ENCODE measurements around the gene ISG20L2.
A peak's percentile ranks its signal among the peaks of the same experiment; 100 is the strongest.

ISG20L2 gene

DNA sequence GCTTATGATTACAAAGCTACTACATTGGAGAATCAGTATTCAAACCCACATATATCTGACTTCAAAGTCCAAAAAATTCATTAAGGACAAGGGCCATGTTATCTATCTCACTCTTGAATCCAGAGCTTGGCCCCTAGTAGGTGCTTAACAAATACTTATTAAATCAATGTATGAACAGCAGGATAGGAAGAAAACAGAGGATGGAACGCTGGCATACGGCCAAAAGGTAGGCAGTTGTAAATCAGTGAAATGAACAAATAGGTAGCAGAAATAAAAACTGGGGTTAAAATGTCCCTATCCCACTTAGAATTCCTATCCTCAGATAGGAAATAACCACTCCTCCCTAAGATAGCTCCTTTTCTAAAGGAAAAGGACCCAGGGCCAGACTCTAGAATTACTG lies 10.3 kb upstream of the ISG20L2 start:
- TF ChIP-seq, protein P1, sequence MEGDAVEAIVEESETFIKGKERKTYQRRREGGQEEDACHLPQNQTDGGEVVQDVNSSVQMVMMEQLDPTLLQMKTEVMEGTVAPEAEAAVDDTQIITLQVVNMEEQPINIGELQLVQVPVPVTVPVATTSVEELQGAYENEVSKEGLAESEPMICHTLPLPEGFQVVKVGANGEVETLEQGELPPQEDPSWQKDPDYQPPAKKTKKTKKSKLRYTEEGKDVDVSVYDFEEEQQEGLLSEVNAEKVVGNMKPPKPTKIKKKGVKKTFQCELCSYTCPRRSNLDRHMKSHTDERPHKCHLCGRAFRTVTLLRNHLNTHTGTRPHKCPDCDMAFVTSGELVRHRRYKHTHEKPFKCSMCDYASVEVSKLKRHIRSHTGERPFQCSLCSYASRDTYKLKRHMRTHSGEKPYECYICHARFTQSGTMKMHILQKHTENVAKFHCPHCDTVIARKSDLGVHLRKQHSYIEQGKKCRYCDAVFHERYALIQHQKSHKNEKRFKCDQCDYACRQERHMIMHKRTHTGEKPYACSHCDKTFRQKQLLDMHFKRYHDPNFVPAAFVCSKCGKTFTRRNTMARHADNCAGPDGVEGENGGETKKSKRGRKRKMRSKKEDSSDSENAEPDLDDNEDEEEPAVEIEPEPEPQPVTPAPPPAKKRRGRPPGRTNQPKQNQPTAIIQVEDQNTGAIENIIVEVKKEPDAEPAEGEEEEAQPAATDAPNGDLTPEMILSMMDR (IDR thresholded peaks at IDR 0.05; ENCODE audit: borderline replicate concordance, insufficient read depth, low read depth, low read length): no peak
- no peak overlapping the region for H3K4me3 ChIP-seq (ENCODE audit: low read depth, low read length)

- TF ChIP-seq, protein P1 (IDR thresholded peaks at IDR 0.05; ENCODE audit: borderline replicate concordance, insufficient read depth, low read depth, low read length): no peak
- H3K4me3 ChIP-seq (ENCODE audit: low read depth, low read length): no peak overlapping the region
These were observed 9.8 kb upstream of the ISG20L2 start for GRCh38 chr1:156738407-156738806.

DNA sequence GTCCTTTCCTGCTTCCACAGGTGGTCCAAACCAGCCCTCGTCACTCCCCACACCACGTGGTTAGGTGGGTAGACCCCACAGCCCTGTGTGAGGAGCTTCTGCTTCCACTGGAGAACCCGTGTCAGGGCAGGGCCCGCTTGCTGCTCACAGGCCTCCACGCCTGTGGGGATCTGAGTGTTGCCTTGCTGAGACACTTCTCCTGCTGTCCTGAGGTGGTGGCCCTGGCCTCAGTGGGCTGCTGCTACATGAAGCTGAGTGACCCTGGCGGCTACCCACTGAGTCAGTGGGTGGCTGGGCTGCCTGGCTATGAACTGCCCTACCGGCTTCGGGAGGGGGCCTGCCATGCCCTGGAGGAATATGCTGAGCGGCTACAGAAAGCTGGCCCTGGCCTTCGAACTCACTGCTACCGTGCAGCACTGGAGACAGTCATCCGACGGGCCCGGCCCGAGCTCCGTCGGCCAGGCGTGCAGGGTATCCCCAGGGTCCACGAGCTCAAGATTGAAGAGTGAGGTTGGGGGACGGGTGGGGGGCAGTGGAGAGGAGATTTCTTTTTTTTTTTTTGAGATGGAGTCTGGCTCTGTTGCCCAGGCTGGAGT lies 5.5 kb upstream of the ISG20L2 start:
- no peak overlapping the region for H3K4me3 ChIP-seq (ENCODE audit: low read depth, low read length)
- TF ChIP-seq, protein P1 (IDR thresholded peaks at IDR 0.05; ENCODE audit: borderline replicate concordance, insufficient read depth, low read depth, low read length): no peak

- peak within 1 kb of the TSS; percentile 92 for H3K4me3 ChIP-seq (ENCODE audit: low read depth, low read length)
- TF ChIP-seq, protein P1 (IDR thresholded peaks at IDR 0.05; ENCODE audit: borderline replicate concordance, insufficient read depth, low read depth, low read length): no peak
These were observed 504 bp downstream of the ISG20L2 start, which contains the start of gene METTL25B for GRCh38 chr1:156727926-156728598. TSS of gene METTL25B (plus strand) at chr1:156728469. CDS start at chr1:156729105, 636 bp downstream.

- peak overlapping the region; percentile 92 for H3K4me3 ChIP-seq (ENCODE audit: low read depth, low read length)
- TF ChIP-seq, protein P1 (IDR thresholded peaks at IDR 0.05; ENCODE audit: borderline replicate concordance, insufficient read depth, low read depth, low read length): no peak
These were observed 1.1 kb downstream of the ISG20L2 start for GRCh38 chr1:156727492-156727891.

- TF ChIP-seq, protein P1 (IDR thresholded peaks at IDR 0.05; ENCODE audit: borderline replicate concordance, insufficient read depth, low read depth, low read length): peak; percentile 69
- H3K4me3 ChIP-seq (ENCODE audit: low read depth, low read length): peak overlapping the region; percentile 92
These were observed 1.9 kb downstream of the ISG20L2 start for GRCh38 chr1:156726549-156727226.

All from GM12875 (cell line).